Right lobe of liver (tissue), 6 donors: Measurements from ENCODE around the gene CLDN5. TPM values are rescaled to one million over a fixed set of nuclear protein-coding genes. Genes with fewer than 3 reads are reported as not detected.
A peak's percentile ranks its signal among the peaks of the same experiment; 100 is the strongest.

Experiments
- ATAC-seq, 4 donors: fragments of 200-7000 bp; cut with Tn5 transposase; one replicate each; pipeline ENCODE4 v1.9.1; 2020; ENCODE audit warnings: mild to moderate bottlenecking in 4 of 4, moderate library complexity in 4 of 4
- DNase-seq, 3 donors: peaks; one replicate each; pipeline ENCODE4 v3.0.0-alpha.2; 2020
- H3K27ac ChIP-seq, 3 donors: fragments of 200-600 bp; one replicate each; pipeline ENCODE4 v1.8.0; 2022
- H3K27me3 ChIP-seq, 2 donors: fragments of 200-600 bp; one replicate each; pipeline ENCODE4 v1.8.0; 2022
- H3K36me3 ChIP-seq, 4 donors: fragments of 200-600 bp; sonication (generic) in 1 of 4; one replicate each; pipeline versions ENCODE4 v1.5.1 to v1.8.0; 2017 to 2022; ENCODE audit warnings: control low read depth in 1 of 4
- H3K4me1 ChIP-seq, 4 donors: fragments of 200-600 bp; sonication (generic) in 1 of 4; one replicate each; pipeline versions ENCODE4 v1.5.1 to v1.8.0; 2017 to 2022; ENCODE audit warnings: control low read depth in 1 of 4
- H3K4me3 ChIP-seq, 3 donors: fragments of 200-600 bp; one replicate each; pipeline ENCODE4 v1.8.0; 2022
- H3K9me3 ChIP-seq, 4 donors: fragments of 200-600 bp; sonication (generic) in 1 of 4; one replicate each; pipeline versions ENCODE4 v1.5.1 to v1.8.0; 2017 to 2022; ENCODE audit warnings: control low read depth in 1 of 4
- CTCF ChIP-seq, 4 donors: fragments of 200-600 bp in 3 of 4; fragments of 450-650 bp in 1 of 4; IDR thresholded peaks; one replicate each; pipeline versions ENCODE4 v1.5.1 to v1.8.0; 2016 to 2022; ENCODE audit warnings: antibody characterized with exemption in 4 of 4, mild to moderate bottlenecking in 2 of 4
- POLR2A ChIP-seq: fragments of 450-650 bp; IDR thresholded peaks from one replicate; pipeline ENCODE4 v1.6.1; 2017; ENCODE audit warnings: antibody characterized with exemption, mild to moderate bottlenecking
- WGBS: methylation state at CpG from one replicate; pipeline ENCODE4 v1.1.6; 2018; ENCODE audit warnings: low coverage, low lambda C conversion rate; ENCODE audit not compliant: insufficient coverage; ENCODE audit errors: missing lambda C conversion rate; 5-methylcytosine and 5-hydroxymethylcytosine counted together
- intact Hi-C, 2 donors: fragments of 100-400 bp; cut with DNase I; formaldehyde crosslinking; loops; one replicate each; pipeline versions ENCODE4 v1.11.2 to v1.14.1; 2022
- total RNA-seq, 6 experiments: library from RNA; depleted of rRNA in 2 of 6; stranded (reverse); fragments of >200 nt in 2 of 6; fragmentation: NEBNext Ultra II Directional in 3 of 6; extraction: Animal tissue kit (Norgen Biotek cat#: 25700) in 3 of 6; gene quantifications; one replicate each; pipeline versions ENCODE4 v1.1.0 to v1.2.4, GENCODE V29; 2016 to 2023
- donor health status: DM: no; HTN: yes; CAD: no.
- donor health status: DM: no; HTN: no; CAD: no.
- donor health status: DM: no; HTN: no; CAD: no.
- donor health status: DM: no; HTN: yes; CAD: no.
- donor health status: DM: no; HTN: yes; CAD: no.

CLDN5 gene
- total RNA-seq, 6 experiments from 2014 or later, result 4.4 to 12.1 (median 5.7) TPM

GRCh38 chr22:19545935-19546207 lies 21.7 kb upstream of the CLDN5 start:
- no peak for ATAC-seq
- Histone ChIP-seq H3K27ac (peak overlapping the region in 1 of 3 donors; percentile 80), H3K4me1 (peaks cover 0 to 6% (median 0%) of the 10 kb centered on the region in 4 donors), H3K9me3 (no peaks in the 10 kb centered on the region), H3K36me3 (no peaks in the 10 kb centered on the region), H3K27me3 (no peaks in the 10 kb centered on the region), H3K4me3 (no peak overlapping the region)
- 86% methylated on average over 2 of the region's 5 CpGs for WGBS
- intact Hi-C loops, result no loop called here
- no peak for TF ChIP-seq POLR2A
- DNase-seq, result no peak

GRCh38 chr22:19543970-19544708 lies 19.9 kb upstream of the CLDN5 start:
- ATAC-seq (peak; percentile 89 to 95 (median 91)), DNase-seq (peak; percentile 76 to 93 (median 88))
- Histone ChIP-seq H3K27me3 (no peaks in the 10 kb centered on the region), H3K4me1 (peaks cover 0 to 6% (median 0%) of the 10 kb centered on the region in 4 donors), H3K4me3 (no peak overlapping the region), H3K27ac (peak overlapping the region; percentile 53 to 80 (median 78)), H3K36me3 (no peaks in the 10 kb centered on the region), H3K9me3 (no peaks in the 10 kb centered on the region)
- intact Hi-C loops, result no loop called here
- TF ChIP-seq POLR2A, result peak; percentile 50
- peak in 1 of 4 donors; percentile 9 for TF ChIP-seq CTCF (IDR thresholded peaks at IDR 0.05)
- WGBS, result 41% methylated on average over 12 of the region's 16 CpGs

- intact Hi-C loops, result no loop called here
Measured at GRCh38 chr22:19540394-19540793, 16.2 kb upstream of the CLDN5 start.

GRCh38 chr22:19537941-19538488 lies 13.8 kb upstream of the CLDN5 start:
- ATAC-seq, result no peak
- Histone ChIP-seq H3K9me3 (no peaks in the 10 kb centered on the region), H3K27me3 (no peaks in the 10 kb centered on the region), H3K4me1 (no peaks in the 10 kb centered on the region), H3K27ac (no peak overlapping the region), H3K36me3 (no peaks in the 10 kb centered on the region), H3K4me3 (no peak overlapping the region)
- WGBS, result 87% methylated on average over 5 of the region's 5 CpGs
- peak in 1 of 3 donors; percentile 9 for DNase-seq
- intact Hi-C loops, result no loop called here
- TF ChIP-seq CTCF (IDR thresholded peaks at IDR 0.05) (no peak), POLR2A (no peak)

More at GRCh38 chr22:19540394-19540793, 16.2 kb upstream of the CLDN5 start:
- H3K4me3 ChIP-seq, result no peak overlapping the region
- H3K36me3 ChIP-seq, result no peaks in the 10 kb centered on the region
- peaks cover 0 to 2% (median 0%) of the 10 kb centered on the region in 4 donors for H3K4me1 ChIP-seq
- H3K27ac ChIP-seq, result no peak overlapping the region
- no peaks in the 10 kb centered on the region for H3K27me3 ChIP-seq
- H3K9me3 ChIP-seq, result no peaks in the 10 kb centered on the region
- ATAC-seq, result no peak
- DNase-seq, result no peak
- no peak for TF ChIP-seq CTCF (IDR thresholded peaks at IDR 0.05)
- TF ChIP-seq POLR2A, result no peak

GRCh38 chr22:19536564-19536963 lies 12.4 kb upstream of the CLDN5 start:
- DNase-seq, result peak in 1 of 3 donors; percentile 3
- Histone ChIP-seq H3K9me3 (no peaks in the 10 kb centered on the region), H3K27ac (no peak overlapping the region), H3K36me3 (no peaks in the 10 kb centered on the region), H3K4me3 (no peak overlapping the region), H3K4me1 (no peaks in the 10 kb centered on the region), H3K27me3 (no peaks in the 10 kb centered on the region)
- no peak for ATAC-seq
- intact Hi-C loops, result no loop called here
- 92% methylated on average over 7 of the region's 9 CpGs for WGBS
- TF ChIP-seq POLR2A, result no peak
- no peak for TF ChIP-seq CTCF (IDR thresholded peaks at IDR 0.05)
